MM.1S (cell line): Measurements from ENCODE around the gene ALPG.

Source experiments
- EZH2phosphoT487 ChIP-seq: fragments of 300-600 bp; sonication (generic); IDR thresholded peaks from 2 replicates; pipeline ENCODE4 v1.6.1; 2018; ENCODE audit warnings: antibody characterized with exemption, low read length
- TF ChIP-seq, protein P1 (sequence below): fragments of 300-600 bp; sonication (generic); IDR thresholded peaks from 2 replicates; pipeline ENCODE4 v1.5.1; 2016; ENCODE audit warnings: antibody characterized with exemption, low read length, mixed read lengths

GRCh38 chr2:232393556-232393955 lies 13.1 kb upstream of the ALPG start:
- TF ChIP-seq, protein P1, sequence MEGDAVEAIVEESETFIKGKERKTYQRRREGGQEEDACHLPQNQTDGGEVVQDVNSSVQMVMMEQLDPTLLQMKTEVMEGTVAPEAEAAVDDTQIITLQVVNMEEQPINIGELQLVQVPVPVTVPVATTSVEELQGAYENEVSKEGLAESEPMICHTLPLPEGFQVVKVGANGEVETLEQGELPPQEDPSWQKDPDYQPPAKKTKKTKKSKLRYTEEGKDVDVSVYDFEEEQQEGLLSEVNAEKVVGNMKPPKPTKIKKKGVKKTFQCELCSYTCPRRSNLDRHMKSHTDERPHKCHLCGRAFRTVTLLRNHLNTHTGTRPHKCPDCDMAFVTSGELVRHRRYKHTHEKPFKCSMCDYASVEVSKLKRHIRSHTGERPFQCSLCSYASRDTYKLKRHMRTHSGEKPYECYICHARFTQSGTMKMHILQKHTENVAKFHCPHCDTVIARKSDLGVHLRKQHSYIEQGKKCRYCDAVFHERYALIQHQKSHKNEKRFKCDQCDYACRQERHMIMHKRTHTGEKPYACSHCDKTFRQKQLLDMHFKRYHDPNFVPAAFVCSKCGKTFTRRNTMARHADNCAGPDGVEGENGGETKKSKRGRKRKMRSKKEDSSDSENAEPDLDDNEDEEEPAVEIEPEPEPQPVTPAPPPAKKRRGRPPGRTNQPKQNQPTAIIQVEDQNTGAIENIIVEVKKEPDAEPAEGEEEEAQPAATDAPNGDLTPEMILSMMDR: no peak
- no peak for TF ChIP-seq EZH2phosphoT487
